ENCODE measurements around the gene DCD. TPM values are rescaled to one million over a fixed set of nuclear protein-coding genes. Genes with fewer than 3 reads are reported as not detected.

DCD gene
- total and polyA plus RNA-seq, 2 donors (not counting 3 experiments of a cell fraction or from before 2014, with no cell fraction given): not detected

DNA sequence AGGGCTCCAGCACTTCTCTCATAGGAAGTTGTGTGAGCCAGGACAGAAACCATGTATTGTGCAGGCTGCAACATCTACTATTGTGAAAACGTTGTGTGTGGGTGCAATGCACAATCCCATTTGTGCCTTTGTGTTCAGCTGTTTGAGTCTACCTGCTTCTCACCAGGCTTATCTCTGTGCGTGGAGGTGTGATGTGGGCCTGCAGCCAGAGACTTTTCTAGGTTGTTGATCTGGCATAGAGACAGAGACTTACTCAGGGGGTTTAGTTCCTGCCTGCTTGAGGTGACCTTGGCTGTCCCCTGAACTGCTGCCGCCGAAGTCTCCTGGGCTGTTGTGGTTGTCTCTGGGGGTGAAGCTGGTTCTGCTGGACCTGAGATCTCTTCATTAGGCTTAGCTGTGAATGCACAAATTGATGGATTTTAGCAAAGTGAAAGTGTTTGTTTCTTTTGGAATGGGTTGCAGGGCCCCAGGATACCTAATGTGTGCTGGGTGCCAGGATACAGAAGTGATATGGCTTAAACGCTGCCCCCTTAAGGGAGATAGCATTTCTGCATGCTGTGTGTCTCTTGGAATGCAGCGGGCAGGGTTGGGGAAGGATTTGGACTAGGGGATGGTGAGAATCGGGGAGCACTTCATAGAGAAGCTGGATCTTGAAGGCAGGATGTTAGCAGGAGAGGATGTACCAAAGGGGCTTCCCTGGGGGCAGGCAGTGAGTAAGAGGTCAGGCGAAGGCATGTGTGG lies 16.0 kb downstream of the DCD start:
- DNase-seq (ENCODE audit: low read depth, low spot score) (no peak), FAIRE-seq (no peak)
- Histone ChIP-seq H3K36me3 (ENCODE audit: control insufficient read depth in 2 of 2, extremely low read depth in 1 of 2, insufficient read depth in 2 of 2, low read length in 2 of 2) (no peaks in the 10 kb centered on the region), H2AFZ (ENCODE audit: low read depth, low read length) (no peak overlapping the region), H3K9ac (replicated peaks; ENCODE audit: extremely low read depth, insufficient read depth, low read length) (no peak overlapping the region), H3K27ac (ENCODE audit: insufficient read depth, low read depth, low read length) (no peak overlapping the region), H3K4me3 (replicated peaks in 1 of 3; ENCODE audit: insufficient read depth in 1 of 3, low read depth in 1 of 3, low read length in 3 of 3) (no peak overlapping the region), H3K4me1 (ENCODE audit: control insufficient read depth, extremely low read depth, insufficient read depth, low read length) (no peaks in the 10 kb centered on the region), H3K27me3 (ENCODE audit: control insufficient read depth in 2 of 2, insufficient read depth in 2 of 2, low read length in 2 of 2) (no peaks in the 10 kb centered on the region), H3K9me1 (replicated peaks; ENCODE audit: control insufficient read depth, extremely low read depth, insufficient read depth, low read length) (no peaks in the 10 kb centered on the region), H3K9me3 (replicated peaks; ENCODE audit: control insufficient read depth, insufficient read depth, low read length) (no peaks in the 10 kb centered on the region), H4K20me1 (replicated peaks; ENCODE audit: control insufficient read depth, extremely low read depth, insufficient read depth, low read length) (no peaks in the 10 kb centered on the region), H3K79me2 (ENCODE audit: control insufficient read depth, insufficient read depth, low read length) (no peaks in the 10 kb centered on the region), H3K4me2 (ENCODE audit: insufficient read depth, low read length) (no peak overlapping the region)
- dilution Hi-C loops (cut with MboI; ENCODE audit: extremely low pct_ligation_motif_present, low sequenced_read_pairs) (no loop called here), intact Hi-C loops (cut with micrococcal nuclease) (no loop called here)
- ChIA-PET CTCF (no interaction called here), POLR2A (no interaction called here)
- TF ChIP-seq MYC (IDR thresholded peaks at IDR 0.05; ENCODE audit: low read depth, low read length) (no peak), EZH2 (IDR thresholded peaks at IDR 0.05; ENCODE audit: borderline replicate concordance, low read depth, low read length, severe bottlenecking) (no peak), CTCF (IDR thresholded peaks at IDR 0.05; ENCODE audit: extremely low read depth in 1 of 2, insufficient read depth in 1 of 2, low read depth in 1 of 2, low read length in 2 of 2) (no peak), POLR2AphosphoS5 (IDR thresholded peaks at IDR 0.05; ENCODE audit: insufficient read depth, low read depth, low read length) (no peak), POLR2A (IDR thresholded peaks at IDR 0.05; ENCODE audit: low read depth, low read length) (no peak), GATA2 (IDR thresholded peaks at IDR 0.05; ENCODE audit: insufficient read depth, insufficient read length, low read depth, low read length) (no peak), MAX (IDR thresholded peaks at IDR 0.05; ENCODE audit: insufficient read depth, insufficient read length) (no peak), FOS (IDR thresholded peaks at IDR 0.05; ENCODE audit: borderline replicate concordance, insufficient read depth, low read length) (no peak), JUN (IDR thresholded peaks at IDR 0.05; ENCODE audit: borderline replicate concordance, insufficient read depth, insufficient read length, low read depth) (no peak)
- BruUV-seq (replicated peaks): no TSS peak

Measured in endothelial cell of umbilical vein (primary cell).